Brain microvascular endothelial cell (primary cell): Measurements from ENCODE around the gene NYAP1.
"Not testable (repeated sequence)": the region's sequence is repeated elsewhere in the genome, so short reads cannot be mapped to it uniquely, and the experiment has no call there.

Experiments
- DNase-seq: peaks from one replicate; pipeline ENCODE4 v3.0.0-alpha.2; 2020
- H3K27ac ChIP-seq: fragments of 250-450 bp; sonication (Bioruptor Pico); 2 replicates; pipeline ENCODE4 v1.5.1; 2020; ENCODE audit warnings: mild to moderate bottlenecking, moderate library complexity
- H3K27me3 ChIP-seq: fragments of 250-450 bp; sonication (Bioruptor Pico); replicated peaks from 2 replicates; pipeline ENCODE4 v1.5.1; 2020; ENCODE audit warnings: mild to moderate bottlenecking
- H3K36me3 ChIP-seq: fragments of 250-450 bp; sonication (Bioruptor Pico); replicated peaks from 2 replicates; pipeline ENCODE4 v1.5.1; 2020; ENCODE audit warnings: mild to moderate bottlenecking
- H3K4me3 ChIP-seq: 2 replicates; pipeline ENCODE4 v1.5.1; 2011; ENCODE audit warnings: low read depth, mild to moderate bottlenecking, control low read depth, low read length, moderate library complexity
- in situ Hi-C: cut with HindIII; loops from 2 replicates; pipeline ENCODE4 v1.10.0; 2017; ENCODE audit warnings: low sequenced_read_pairs, low pct_ligation_motif_present
- TF ChIP-seq, protein P1 (sequence below): IDR thresholded peaks from 2 replicates; pipeline ENCODE4 v1.5.1; 2011; ENCODE audit warnings: low read depth, mild to moderate bottlenecking, moderate library complexity, low read length, control low read depth, inconsistent platforms; ENCODE audit errors: missing control alignments

Gene NYAP1

DNA sequence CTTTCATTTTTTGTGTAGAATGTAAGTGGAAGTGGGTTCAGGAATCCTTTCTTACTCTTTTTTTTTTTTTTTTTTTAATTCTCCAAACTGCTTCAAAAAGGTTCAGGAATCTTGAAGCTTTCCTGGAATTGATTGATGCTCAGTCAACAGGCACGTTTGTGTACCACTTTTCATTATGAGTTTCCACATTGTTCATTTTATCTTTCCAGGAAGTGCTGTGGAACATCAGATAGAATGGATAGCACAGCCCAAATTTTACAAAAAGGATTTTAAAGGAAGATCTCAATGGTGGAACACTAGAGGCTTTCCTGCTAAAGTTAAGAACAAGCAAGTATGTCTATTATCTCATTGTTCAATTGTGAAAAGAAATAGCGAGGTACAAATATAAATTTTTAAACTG lies 45.6 kb upstream of the NYAP1 start:
- in situ Hi-C loops, result no loop called here
- Histone ChIP-seq H3K36me3 (peaks cover 15% of the 10 kb centered on the region), H3K27ac (no peak overlapping the region), H3K27me3 (no peaks in the 10 kb centered on the region), H3K4me3 (no peak overlapping the region)
- TF ChIP-seq, protein P1, sequence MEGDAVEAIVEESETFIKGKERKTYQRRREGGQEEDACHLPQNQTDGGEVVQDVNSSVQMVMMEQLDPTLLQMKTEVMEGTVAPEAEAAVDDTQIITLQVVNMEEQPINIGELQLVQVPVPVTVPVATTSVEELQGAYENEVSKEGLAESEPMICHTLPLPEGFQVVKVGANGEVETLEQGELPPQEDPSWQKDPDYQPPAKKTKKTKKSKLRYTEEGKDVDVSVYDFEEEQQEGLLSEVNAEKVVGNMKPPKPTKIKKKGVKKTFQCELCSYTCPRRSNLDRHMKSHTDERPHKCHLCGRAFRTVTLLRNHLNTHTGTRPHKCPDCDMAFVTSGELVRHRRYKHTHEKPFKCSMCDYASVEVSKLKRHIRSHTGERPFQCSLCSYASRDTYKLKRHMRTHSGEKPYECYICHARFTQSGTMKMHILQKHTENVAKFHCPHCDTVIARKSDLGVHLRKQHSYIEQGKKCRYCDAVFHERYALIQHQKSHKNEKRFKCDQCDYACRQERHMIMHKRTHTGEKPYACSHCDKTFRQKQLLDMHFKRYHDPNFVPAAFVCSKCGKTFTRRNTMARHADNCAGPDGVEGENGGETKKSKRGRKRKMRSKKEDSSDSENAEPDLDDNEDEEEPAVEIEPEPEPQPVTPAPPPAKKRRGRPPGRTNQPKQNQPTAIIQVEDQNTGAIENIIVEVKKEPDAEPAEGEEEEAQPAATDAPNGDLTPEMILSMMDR, result no peak
- no peak for DNase-seq

DNA sequence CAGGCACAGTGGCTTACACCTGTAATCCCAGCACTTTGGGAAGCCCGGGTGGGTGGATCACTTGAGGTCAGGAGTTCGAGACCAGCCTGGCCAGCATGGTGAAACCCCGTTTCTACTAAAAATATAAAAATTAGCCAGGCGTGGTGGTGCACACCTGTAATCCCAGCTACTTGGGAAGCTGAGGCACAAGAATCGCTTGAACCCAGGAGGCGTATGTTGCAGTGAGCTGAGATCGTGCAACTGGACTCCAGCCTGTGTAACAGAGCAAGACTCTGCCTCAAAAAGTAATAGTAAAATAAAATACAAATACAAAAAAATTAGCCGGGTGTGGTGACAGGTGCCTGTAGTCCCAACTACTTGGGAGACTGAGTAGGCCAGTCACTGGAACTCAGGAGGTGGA lies 45.0 kb upstream of the NYAP1 start:
- in situ Hi-C loops, H3K27me3 ChIP-seq, H3K36me3 ChIP-seq, H3K4me3 ChIP-seq, DNase-seq, H3K27ac ChIP-seq: not testable (repeated sequence)

DNA sequence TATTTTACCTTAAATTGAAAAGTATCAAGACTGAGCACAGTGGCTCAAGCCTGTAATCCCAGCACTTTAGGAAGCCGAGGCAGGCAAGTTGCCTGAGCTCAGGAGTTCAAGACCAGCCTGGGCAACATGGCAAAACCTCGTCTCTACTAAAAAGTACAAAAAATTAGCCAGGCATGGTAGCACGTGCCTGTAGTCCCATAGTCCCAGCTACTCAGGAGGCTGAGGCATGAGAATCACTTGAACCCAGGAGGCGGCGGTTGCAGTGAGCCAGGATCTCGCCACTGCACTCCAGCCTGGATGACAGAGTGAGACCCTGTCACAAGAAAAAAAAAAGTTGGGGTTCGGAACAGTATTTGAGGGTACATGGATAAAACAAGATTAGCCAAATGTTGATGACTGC lies 44.5 kb upstream of the NYAP1 start:
- DNase-seq, H3K27me3 ChIP-seq, H3K36me3 ChIP-seq, in situ Hi-C loops, H3K4me3 ChIP-seq: not testable (repeated sequence)
- peak overlapping the region; percentile 70 for H3K27ac ChIP-seq

DNA sequence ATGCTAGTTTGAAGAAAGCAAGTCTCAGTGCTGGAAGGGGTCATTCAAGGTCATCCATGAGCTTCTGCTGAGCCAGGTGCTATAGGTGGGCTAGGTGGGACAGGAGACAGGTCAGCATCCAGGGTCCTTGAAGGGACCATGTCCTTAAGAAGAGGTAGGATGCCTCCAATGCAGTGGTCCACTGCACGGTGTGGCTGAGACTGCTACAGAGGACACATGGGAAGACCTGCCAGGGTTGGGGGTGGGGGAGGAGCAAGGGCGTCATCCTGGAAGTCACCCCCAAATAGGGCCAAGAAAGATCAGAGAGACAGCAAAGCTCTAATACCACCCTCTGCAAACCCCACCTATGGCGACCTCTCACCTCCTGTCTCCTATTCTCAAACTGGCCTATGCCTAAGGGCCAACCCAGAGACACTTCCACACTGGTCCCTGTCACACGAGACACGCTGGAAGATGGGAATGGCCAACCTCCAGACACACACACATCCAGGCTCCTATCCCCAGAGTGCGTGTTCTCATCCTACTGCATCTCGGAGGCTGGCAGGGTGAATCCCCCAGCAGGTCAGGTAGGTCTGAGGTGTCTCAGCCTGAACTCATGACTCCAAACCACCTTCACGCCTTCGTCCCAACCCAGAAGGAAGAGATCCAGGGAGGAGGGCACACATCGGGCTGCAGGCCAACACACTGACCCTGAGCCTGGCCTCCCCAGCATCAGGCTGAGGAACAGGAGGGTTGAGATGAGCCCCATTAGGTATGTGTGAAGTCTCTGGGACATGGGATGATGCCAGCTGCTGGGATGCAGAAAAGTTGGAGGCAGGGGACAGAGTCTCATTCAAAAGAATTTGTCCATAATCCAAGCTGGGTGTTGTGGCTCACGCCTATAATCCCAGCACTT lies 41.8 kb upstream of the NYAP1 start:
- no peak for DNase-seq
- Histone ChIP-seq H3K4me3 (no peak overlapping the region), H3K27me3 (no peaks in the 10 kb centered on the region), H3K36me3 (no peaks in the 10 kb centered on the region), H3K27ac (no peak overlapping the region)
- TF ChIP-seq, protein P1, result no peak
- in situ Hi-C loops, result no loop called here

DNA sequence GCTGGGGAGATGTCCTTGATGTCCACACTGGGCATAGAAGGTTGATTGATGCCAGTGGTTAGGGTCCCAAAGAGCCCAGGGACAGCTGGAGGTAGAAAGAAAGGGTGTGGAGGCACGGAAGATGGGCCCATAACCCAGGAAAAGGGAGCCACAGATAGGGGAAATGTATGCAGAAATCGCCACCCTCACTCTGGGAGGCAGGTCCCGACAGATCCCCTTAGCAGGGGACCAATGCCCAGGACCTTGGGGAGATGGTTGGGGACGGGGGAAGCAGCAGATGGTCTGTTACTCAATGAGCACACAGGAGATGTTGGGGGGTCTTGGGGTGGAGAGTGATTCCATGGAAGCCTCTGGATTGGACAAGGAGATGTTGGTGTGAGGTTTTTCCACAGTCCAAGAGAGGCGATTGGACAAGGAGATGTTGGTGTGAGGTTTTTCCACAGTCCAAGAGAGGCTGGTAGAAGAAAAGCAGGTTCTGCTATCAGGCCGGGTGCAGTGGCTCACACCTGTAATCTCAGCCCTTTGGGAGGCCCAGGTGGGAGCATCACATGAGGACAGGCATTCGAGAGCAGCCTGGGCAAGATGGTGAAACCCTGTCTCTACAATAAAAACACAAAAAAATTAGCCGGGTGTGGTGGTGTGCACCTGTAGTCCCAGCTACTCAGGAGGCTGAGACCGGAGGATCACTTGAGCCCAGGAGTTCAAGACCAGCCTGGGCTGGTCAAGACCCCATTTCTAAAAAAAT lies 40.5 kb upstream of the NYAP1 start:
- Histone ChIP-seq H3K4me3 (no peak overlapping the region), H3K27me3 (no peaks in the 10 kb centered on the region), H3K27ac (no peak overlapping the region), H3K36me3 (no peaks in the 10 kb centered on the region)
- no peak for DNase-seq
- TF ChIP-seq, protein P1, result no peak
- in situ Hi-C loops, result no loop called here

DNA sequence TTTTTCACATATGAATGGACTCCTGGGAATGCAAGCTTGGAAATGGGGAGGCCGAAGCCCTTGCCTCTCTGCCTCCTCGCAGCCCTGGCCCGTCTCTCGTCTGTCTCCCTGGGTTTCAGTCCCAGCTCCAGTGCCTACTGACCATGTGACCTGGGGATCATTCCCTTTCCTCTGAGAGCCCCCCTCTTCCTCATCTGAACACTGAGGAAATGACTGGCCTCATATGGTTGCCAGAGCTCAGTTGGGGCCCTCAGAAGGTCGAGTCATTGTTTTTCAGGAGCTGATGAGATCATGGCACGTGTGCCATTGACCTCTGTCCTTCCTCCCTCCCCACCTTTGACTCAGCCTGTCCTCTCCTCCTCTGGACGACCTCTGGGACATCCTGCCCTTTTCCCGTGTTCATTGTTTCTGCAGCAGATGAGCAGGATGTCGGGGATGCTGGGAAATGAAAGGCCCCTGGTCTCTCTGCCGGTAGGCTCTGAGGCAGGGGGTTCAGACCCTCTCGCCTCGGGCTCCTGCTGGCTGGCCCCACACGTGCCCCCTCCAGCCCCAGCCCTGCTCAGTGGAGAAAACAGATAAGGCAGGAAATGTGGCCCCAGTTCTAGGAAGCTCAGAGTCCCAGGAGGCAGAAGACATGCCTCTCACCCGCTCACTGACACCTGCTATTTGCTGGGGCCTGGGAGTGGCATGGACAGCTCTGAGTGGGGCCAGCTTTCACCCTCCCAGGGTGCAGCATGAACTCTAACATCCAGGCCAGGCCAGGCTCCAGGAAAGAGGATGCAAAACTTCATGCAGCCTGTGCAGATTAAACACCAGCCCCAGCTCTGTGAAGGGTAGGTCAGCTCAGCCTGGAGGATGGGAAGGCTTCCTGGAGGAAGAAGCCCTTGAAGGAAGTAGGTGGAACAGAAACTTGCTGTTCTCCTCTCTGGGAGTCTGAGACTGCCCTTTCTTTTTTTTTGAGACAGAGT lies 39.1 kb upstream of the NYAP1 start:
- Histone ChIP-seq H3K27me3 (no peaks in the 10 kb centered on the region), H3K27ac (peak overlapping the region; percentile 33), H3K4me3 (no peak overlapping the region), H3K36me3 (no peaks in the 10 kb centered on the region)
- peak; percentile 38 for DNase-seq
- in situ Hi-C loops, result no loop called here
- TF ChIP-seq, protein P1, result no peak
